Uterus (tissue), 2 donors: ENCODE measurements around the gene BMPR1A.

Experiments used
- CTCF ChIP-seq, 4 experiments: fragments of 200-600 bp in 2 of 4; fragments of 450-650 bp in 2 of 4; sonication (generic) in 2 of 4; IDR thresholded peaks; one replicate each; pipeline ENCODE4 v1.5.1; 2016 to 2019; ENCODE audit warnings: antibody characterized with exemption in 4 of 4, mild to moderate bottlenecking in 2 of 4, moderate library complexity in 1 of 4
- POLR2A ChIP-seq, 2 donors: fragments of 450-650 bp; IDR thresholded peaks; one replicate each; pipeline ENCODE4 v1.6.1; 2016; ENCODE audit warnings: antibody characterized with exemption in 2 of 2, mild to moderate bottlenecking in 1 of 2, moderate library complexity in 1 of 2

GRCh38 chr10:86742230-86742629 is 14.2 kb upstream of the BMPR1A start:
- TF ChIP-seq CTCF (IDR thresholded peaks at IDR 0.05) (no peak), POLR2A (IDR thresholded peaks at IDR 0.05) (no peak)
